GM10266 (cell line): ENCODE measurements around the gene MIER3.

Experiments used
- DNase-seq: peaks from one replicate; pipeline ENCODE4 v3.0.0; 2012; ENCODE audit errors: extremely low spot score
- CTCF ChIP-seq: IDR thresholded peaks from 2 replicates; pipeline ENCODE4 v1.5.1; 2012; ENCODE audit warnings: mild to moderate bottlenecking, low read depth; ENCODE audit not compliant: control insufficient read depth, insufficient read depth; ENCODE audit errors: missing control alignments

MIER3 gene

GRCh38 chr5:56977822-56978221 is 25.9 kb upstream of the MIER3 start:
- DNase-seq, result no peak
- no peak for TF ChIP-seq CTCF

- DNase-seq, result no peak
Observed at GRCh38 chr5:56977021-56977420, 25.1 kb upstream of the MIER3 start.

GRCh38 chr5:56974241-56974640 is 22.3 kb upstream of the MIER3 start:
- TF ChIP-seq CTCF, result no peak
- no peak for DNase-seq

More at GRCh38 chr5:56977021-56977420, 25.1 kb upstream of the MIER3 start:
- TF ChIP-seq CTCF, result no peak

- no peak for TF ChIP-seq CTCF
Observed at GRCh38 chr5:56973473-56973872, 21.6 kb upstream of the MIER3 start.

GRCh38 chr5:56971275-56971674 is 19.4 kb upstream of the MIER3 start:
- no peak for DNase-seq
- TF ChIP-seq CTCF, result no peak

More at GRCh38 chr5:56973473-56973872, 21.6 kb upstream of the MIER3 start:
- DNase-seq, result no peak

- DNase-seq, result no peak
- no peak for TF ChIP-seq CTCF
Observed at GRCh38 chr5:56964173-56964572, 12.2 kb upstream of the MIER3 start.

- TF ChIP-seq CTCF, result no peak
- DNase-seq, result no peak
Observed at GRCh38 chr5:56963246-56963645, 11.3 kb upstream of the MIER3 start.
